Prostate gland (tissue), 2 donors: ENCODE results near the gene CPHXL.

Experiments
- POLR2A ChIP-seq: fragments of 450-650 bp; IDR thresholded peaks from one replicate; pipeline ENCODE4 v1.6.1; 2016; ENCODE audit warnings: antibody characterized with exemption, mild to moderate bottlenecking
- TF ChIP-seq, protein P1 (sequence below), 4 experiments: fragments of 200-600 bp in 2 of 4; fragments of 450-650 bp in 2 of 4; sonication (generic) in 2 of 4; IDR thresholded peaks; 1 replicate in 3 of 4; 2 replicates in 1 of 4; pipeline ENCODE4 v1.5.1; 2016 to 2019; ENCODE audit warnings: antibody characterized with exemption in 4 of 4, mild to moderate bottlenecking in 2 of 4, moderate library complexity in 2 of 4

DNA sequence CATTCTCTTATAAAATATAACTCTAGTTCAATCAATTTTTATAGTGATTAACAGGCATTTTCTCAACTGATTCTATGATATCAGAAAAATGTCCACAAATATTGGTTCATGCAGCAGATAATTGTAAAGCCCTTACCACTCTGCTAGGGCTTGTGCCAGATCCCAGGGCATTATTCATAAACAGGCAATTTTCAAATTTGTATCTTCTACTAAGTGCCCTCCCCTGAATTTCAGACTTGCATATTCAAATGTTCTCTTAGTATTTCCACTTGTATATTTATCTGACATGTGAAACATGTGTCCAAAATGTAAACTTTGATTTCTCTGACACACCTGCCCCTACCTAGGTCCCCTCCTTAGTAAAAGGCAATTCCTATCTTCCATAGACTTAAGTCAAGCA, 58.8 kb downstream of the CPHXL start:
- TF ChIP-seq, protein P1, sequence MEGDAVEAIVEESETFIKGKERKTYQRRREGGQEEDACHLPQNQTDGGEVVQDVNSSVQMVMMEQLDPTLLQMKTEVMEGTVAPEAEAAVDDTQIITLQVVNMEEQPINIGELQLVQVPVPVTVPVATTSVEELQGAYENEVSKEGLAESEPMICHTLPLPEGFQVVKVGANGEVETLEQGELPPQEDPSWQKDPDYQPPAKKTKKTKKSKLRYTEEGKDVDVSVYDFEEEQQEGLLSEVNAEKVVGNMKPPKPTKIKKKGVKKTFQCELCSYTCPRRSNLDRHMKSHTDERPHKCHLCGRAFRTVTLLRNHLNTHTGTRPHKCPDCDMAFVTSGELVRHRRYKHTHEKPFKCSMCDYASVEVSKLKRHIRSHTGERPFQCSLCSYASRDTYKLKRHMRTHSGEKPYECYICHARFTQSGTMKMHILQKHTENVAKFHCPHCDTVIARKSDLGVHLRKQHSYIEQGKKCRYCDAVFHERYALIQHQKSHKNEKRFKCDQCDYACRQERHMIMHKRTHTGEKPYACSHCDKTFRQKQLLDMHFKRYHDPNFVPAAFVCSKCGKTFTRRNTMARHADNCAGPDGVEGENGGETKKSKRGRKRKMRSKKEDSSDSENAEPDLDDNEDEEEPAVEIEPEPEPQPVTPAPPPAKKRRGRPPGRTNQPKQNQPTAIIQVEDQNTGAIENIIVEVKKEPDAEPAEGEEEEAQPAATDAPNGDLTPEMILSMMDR (IDR thresholded peaks at IDR 0.05), result no peak
- no peak for TF ChIP-seq POLR2A
